Measurements from ENCODE around the gene TGFBR3. TPM values are rescaled to one million over a fixed set of nuclear protein-coding genes. Genes with fewer than 3 reads are reported as not detected.

TGFBR3 gene
- total RNA-seq, 1 experiment from 2014 or later = 4.2 TPM

DNA sequence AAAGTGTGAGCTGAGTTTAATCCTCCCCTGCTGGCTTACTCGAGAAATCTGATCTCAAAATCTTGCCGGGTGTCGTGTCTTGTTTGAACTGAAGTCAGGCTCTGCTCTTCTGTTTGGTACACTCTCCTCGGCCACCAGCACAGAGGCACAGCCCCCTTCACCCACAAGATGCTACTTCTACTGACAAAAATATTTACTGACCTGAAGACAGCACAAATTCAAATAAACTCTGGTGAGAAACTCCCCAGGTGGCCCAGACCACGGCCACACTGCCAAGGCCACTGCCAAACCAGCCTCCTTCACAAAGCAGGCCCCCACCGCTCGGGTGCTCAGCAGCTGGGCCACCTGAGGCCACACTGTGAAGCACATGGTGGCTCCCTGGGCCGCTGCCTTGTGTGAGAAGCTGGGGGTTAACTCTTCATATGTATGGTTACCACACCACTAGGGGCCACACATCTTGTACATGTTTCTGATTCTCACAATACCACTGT is 80.6 kb downstream of the TGFBR3 start (continued):
- TF ChIP-seq, protein P1, sequence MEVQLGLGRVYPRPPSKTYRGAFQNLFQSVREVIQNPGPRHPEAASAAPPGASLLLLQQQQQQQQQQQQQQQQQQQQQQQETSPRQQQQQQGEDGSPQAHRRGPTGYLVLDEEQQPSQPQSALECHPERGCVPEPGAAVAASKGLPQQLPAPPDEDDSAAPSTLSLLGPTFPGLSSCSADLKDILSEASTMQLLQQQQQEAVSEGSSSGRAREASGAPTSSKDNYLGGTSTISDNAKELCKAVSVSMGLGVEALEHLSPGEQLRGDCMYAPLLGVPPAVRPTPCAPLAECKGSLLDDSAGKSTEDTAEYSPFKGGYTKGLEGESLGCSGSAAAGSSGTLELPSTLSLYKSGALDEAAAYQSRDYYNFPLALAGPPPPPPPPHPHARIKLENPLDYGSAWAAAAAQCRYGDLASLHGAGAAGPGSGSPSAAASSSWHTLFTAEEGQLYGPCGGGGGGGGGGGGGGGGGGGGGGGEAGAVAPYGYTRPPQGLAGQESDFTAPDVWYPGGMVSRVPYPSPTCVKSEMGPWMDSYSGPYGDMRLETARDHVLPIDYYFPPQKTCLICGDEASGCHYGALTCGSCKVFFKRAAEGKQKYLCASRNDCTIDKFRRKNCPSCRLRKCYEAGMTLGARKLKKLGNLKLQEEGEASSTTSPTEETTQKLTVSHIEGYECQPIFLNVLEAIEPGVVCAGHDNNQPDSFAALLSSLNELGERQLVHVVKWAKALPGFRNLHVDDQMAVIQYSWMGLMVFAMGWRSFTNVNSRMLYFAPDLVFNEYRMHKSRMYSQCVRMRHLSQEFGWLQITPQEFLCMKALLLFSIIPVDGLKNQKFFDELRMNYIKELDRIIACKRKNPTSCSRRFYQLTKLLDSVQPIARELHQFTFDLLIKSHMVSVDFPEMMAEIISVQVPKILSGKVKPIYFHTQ (CRISPR knock-in tag; IDR thresholded peaks at IDR 0.05) = no peak
- TF ChIP-seq, protein P2, sequence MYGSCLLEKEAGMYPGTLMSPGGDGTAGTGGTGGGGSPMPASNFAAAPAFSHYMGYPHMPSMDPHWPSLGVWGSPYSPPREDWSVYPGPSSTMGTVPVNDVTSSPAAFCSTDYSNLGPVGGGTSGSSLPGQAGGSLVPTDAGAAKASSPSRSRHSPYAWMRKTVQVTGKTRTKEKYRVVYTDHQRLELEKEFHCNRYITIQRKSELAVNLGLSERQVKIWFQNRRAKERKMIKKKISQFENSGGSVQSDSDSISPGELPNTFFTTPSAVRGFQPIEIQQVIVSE (CRISPR knock-in tag; IDR thresholded peaks at IDR 0.05; ENCODE audit: borderline replicate concordance) = no peak

- H3K36me3 Mint-ChIP-seq = no peaks in the 10 kb centered on the region
- ChIA-PET POLR2A (no interaction called here), CTCF (no interaction called here)
- ATAC-seq = no peak
- no peak for DNase-seq (ENCODE audit: low spot score)
- TF ChIP-seq ZNF281 (CRISPR knock-in tag; IDR thresholded peaks at IDR 0.05) (no peak), TEAD1 (CRISPR knock-in tag; IDR thresholded peaks at IDR 0.05) (no peak), MYBL2 (CRISPR knock-in tag; IDR thresholded peaks at IDR 0.05) (no peak), ETV6 (CRISPR knock-in tag; IDR thresholded peaks at IDR 0.05) (no peak), NR2C2 (CRISPR knock-in tag; IDR thresholded peaks at IDR 0.05) (no peak), NR3C1 (CRISPR knock-in tag; conservative IDR thresholded peaks at IDR 0.05; ENCODE audit: low read depth) (no peak), FOXK1 (CRISPR knock-in tag; IDR thresholded peaks at IDR 0.05) (no peak)
- TF ChIP-seq, protein P3, sequence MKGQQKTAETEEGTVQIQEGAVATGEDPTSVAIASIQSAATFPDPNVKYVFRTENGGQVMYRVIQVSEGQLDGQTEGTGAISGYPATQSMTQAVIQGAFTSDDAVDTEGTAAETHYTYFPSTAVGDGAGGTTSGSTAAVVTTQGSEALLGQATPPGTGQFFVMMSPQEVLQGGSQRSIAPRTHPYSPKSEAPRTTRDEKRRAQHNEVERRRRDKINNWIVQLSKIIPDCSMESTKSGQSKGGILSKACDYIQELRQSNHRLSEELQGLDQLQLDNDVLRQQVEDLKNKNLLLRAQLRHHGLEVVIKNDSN (CRISPR knock-in tag; IDR thresholded peaks at IDR 0.05) = no peak
- H3K4me3 Mint-ChIP-seq = no peak overlapping the region
- H3K27me3 Mint-ChIP-seq (ENCODE audit: low read depth) = no peaks in the 10 kb centered on the region
- peaks cover 18% of the 10 kb centered on the region for H3K4me1 Mint-ChIP-seq
- no peak overlapping the region for H3K27ac Mint-ChIP-seq
- H3K9me3 Mint-ChIP-seq = no peaks in the 10 kb centered on the region
Measured at GRCh38 chr1:91804546-91805023, 81.4 kb downstream of the TGFBR3 start.

GRCh38 chr1:91803847-91804545 is 82.0 kb downstream of the TGFBR3 start:
- H3K4me1 Mint-ChIP-seq = peaks cover 20% of the 10 kb centered on the region
- H3K4me3 Mint-ChIP-seq = no peak overlapping the region
- ATAC-seq = no peak
- ChIA-PET POLR2A (no interaction called here), CTCF (no interaction called here)
- H3K36me3 Mint-ChIP-seq = no peaks in the 10 kb centered on the region
- H3K9me3 Mint-ChIP-seq = no peaks in the 10 kb centered on the region
- H3K27ac Mint-ChIP-seq = no peak overlapping the region
- no peak for DNase-seq (ENCODE audit: low spot score)
- no peaks in the 10 kb centered on the region for H3K27me3 Mint-ChIP-seq (ENCODE audit: low read depth)
- TF ChIP-seq NR1H2 (CRISPR knock-in tag; IDR thresholded peaks at IDR 0.05) (no peak), ZNF281 (CRISPR knock-in tag; IDR thresholded peaks at IDR 0.05) (no peak), CREM (CRISPR knock-in tag; IDR thresholded peaks at IDR 0.05) (no peak), OVOL2 (CRISPR knock-in tag; IDR thresholded peaks at IDR 0.05; ENCODE audit: borderline replicate concordance) (no peak), GRHL2 (CRISPR knock-in tag; IDR thresholded peaks at IDR 0.05; ENCODE audit: insufficient replicate concordance, severe bottlenecking) (no peak), ZNF263 (CRISPR knock-in tag; IDR thresholded peaks at IDR 0.05; ENCODE audit: low read depth) (no peak)
- TF ChIP-seq, protein P4, sequence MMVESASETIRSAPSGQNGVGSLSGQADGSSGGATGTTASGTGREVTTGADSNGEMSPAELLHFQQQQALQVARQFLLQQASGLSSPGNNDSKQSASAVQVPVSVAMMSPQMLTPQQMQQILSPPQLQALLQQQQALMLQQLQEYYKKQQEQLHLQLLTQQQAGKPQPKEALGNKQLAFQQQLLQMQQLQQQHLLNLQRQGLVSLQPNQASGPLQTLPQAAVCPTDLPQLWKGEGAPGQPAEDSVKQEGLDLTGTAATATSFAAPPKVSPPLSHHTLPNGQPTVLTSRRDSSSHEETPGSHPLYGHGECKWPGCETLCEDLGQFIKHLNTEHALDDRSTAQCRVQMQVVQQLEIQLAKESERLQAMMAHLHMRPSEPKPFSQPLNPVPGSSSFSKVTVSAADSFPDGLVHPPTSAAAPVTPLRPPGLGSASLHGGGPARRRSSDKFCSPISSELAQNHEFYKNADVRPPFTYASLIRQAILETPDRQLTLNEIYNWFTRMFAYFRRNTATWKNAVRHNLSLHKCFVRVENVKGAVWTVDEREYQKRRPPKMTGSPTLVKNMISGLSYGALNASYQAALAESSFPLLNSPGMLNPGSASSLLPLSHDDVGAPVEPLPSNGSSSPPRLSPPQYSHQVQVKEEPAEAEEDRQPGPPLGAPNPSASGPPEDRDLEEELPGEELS (CRISPR knock-in tag; IDR thresholded peaks at IDR 0.05) = no peak
- TF ChIP-seq, protein P5, sequence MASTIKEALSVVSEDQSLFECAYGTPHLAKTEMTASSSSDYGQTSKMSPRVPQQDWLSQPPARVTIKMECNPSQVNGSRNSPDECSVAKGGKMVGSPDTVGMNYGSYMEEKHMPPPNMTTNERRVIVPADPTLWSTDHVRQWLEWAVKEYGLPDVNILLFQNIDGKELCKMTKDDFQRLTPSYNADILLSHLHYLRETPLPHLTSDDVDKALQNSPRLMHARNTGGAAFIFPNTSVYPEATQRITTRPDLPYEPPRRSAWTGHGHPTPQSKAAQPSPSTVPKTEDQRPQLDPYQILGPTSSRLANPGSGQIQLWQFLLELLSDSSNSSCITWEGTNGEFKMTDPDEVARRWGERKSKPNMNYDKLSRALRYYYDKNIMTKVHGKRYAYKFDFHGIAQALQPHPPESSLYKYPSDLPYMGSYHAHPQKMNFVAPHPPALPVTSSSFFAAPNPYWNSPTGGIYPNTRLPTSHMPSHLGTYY (CRISPR knock-in tag; IDR thresholded peaks at IDR 0.05) = no peak
- TF ChIP-seq, protein P6, sequence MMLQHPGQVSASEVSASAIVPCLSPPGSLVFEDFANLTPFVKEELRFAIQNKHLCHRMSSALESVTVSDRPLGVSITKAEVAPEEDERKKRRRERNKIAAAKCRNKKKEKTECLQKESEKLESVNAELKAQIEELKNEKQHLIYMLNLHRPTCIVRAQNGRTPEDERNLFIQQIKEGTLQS (CRISPR knock-in tag; conservative IDR thresholded peaks at IDR 0.05) = no peak
